ENCODE results near the gene MRPL22. TPM values are rescaled to one million over a fixed set of nuclear protein-coding genes. Genes with fewer than 3 reads are reported as not detected.
"Not testable (repeated sequence)": the region's sequence is repeated elsewhere in the genome, so short reads cannot be mapped to it uniquely, and the experiment has no call there.

The MRPL22 gene
- total RNA-seq, 3 donors from 2014 or later = 12.1 to 23.4 (median 21.4) TPM

DNA sequence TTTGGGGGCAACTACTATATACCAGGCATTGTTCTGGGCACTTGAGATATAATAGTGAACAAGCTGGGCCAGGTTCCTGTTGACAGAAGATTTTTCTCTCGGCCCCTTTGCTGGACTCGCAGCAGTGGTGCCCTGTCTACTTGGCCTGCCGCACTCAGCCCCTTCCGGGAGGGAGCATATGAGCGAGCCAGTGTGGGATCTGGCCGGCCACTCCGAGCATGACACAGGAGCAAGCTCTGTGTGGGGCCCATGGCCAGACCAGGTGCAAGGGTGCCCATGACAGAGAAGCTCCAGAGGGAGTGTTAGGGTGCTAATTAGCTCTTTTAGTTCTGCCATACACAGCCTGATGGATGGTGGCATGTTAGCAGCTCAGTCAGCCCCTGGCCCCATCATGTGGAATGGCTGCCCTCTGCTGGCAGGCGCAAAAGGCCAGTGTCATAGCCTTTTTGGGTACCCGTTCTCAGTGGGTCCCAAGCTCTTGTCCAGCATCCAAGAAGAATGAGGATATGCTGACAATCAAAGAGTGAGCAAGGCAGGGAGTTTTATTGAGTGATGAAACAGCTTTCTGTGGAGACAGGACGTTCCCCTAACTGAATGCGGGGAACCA, 63.4 kb downstream of the MRPL22 start:
- no peaks in the 10 kb centered on the region for H3K4me1 ChIP-seq
- no peak for DNase-seq (ENCODE audit: low spot score in 2 of 2)
- H3K36me3 ChIP-seq = no peaks in the 10 kb centered on the region
- no peak overlapping the region for H3K27ac ChIP-seq
- TF ChIP-seq, protein P1, sequence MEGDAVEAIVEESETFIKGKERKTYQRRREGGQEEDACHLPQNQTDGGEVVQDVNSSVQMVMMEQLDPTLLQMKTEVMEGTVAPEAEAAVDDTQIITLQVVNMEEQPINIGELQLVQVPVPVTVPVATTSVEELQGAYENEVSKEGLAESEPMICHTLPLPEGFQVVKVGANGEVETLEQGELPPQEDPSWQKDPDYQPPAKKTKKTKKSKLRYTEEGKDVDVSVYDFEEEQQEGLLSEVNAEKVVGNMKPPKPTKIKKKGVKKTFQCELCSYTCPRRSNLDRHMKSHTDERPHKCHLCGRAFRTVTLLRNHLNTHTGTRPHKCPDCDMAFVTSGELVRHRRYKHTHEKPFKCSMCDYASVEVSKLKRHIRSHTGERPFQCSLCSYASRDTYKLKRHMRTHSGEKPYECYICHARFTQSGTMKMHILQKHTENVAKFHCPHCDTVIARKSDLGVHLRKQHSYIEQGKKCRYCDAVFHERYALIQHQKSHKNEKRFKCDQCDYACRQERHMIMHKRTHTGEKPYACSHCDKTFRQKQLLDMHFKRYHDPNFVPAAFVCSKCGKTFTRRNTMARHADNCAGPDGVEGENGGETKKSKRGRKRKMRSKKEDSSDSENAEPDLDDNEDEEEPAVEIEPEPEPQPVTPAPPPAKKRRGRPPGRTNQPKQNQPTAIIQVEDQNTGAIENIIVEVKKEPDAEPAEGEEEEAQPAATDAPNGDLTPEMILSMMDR (IDR thresholded peaks at IDR 0.05) = no peak
- no peaks in the 10 kb centered on the region for H3K27me3 ChIP-seq
- H3K9me3 ChIP-seq = no peaks in the 10 kb centered on the region
- H3K4me3 ChIP-seq = no peak overlapping the region
- intact Hi-C loops (cut with DNase I; ENCODE audit: low total_unique reads) = no loop called here

DNA sequence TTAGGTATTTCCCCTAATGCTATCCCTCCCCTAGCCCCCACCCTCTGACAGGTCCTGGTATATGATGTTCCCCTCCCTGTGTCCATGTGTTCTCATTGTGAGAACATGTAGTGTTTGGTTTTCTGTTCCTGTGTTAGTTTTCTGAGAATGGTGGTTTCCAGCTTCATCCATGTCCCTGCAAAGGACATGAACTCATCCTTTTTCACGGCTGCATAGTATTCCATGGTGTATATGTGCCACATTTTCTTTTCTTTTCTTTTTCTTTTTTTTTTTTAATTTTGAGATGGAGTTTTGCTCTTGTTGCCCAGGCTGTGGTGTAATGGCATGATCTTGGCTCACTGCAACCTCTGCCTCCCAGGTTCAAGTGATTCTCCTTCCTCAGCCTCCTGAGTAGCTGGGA, 65.4 kb downstream of the MRPL22 start:
- H3K36me3 ChIP-seq; H3K4me1 ChIP-seq; DNase-seq (ENCODE audit: low spot score in 2 of 2); H3K27me3 ChIP-seq; H3K9me3 ChIP-seq; H3K27ac ChIP-seq; intact Hi-C loops (cut with DNase I; ENCODE audit: low total_unique reads); H3K4me3 ChIP-seq: not testable (repeated sequence)

DNA sequence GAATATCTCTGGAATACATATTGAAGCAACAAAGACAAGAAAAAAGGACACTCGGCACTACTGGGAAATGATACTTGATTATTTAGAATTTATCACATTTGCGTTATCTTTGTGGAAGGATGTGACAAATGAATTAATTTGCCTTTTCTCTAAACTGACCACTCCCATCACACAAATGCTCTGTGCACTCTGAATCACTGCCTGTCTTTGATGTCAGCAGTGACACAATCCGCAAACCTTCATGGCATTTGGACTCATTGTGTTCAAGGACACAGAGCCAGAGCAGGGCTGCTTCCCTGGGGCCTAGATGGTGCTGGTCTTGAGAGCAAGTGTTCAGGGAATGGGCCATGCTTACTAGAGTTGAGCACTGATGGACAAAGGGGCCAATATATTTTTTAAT, 67.8 kb downstream of the MRPL22 start:
- intact Hi-C loops (cut with DNase I; ENCODE audit: low total_unique reads) = no loop called here
- Histone ChIP-seq H3K9me3 (no peaks in the 10 kb centered on the region), H3K4me1 (no peaks in the 10 kb centered on the region), H3K36me3 (no peaks in the 10 kb centered on the region), H3K27me3 (no peaks in the 10 kb centered on the region), H3K4me3 (no peak overlapping the region), H3K27ac (no peak overlapping the region)
- TF ChIP-seq, protein P1 (IDR thresholded peaks at IDR 0.05) = no peak
- TF ChIP-seq POLR2A (IDR thresholded peaks at IDR 0.05) = no peak
- TF ChIP-seq POLR2AphosphoS5 (IDR thresholded peaks at IDR 0.05) = no peak
- no peak for DNase-seq (ENCODE audit: low spot score in 2 of 2)

DNA sequence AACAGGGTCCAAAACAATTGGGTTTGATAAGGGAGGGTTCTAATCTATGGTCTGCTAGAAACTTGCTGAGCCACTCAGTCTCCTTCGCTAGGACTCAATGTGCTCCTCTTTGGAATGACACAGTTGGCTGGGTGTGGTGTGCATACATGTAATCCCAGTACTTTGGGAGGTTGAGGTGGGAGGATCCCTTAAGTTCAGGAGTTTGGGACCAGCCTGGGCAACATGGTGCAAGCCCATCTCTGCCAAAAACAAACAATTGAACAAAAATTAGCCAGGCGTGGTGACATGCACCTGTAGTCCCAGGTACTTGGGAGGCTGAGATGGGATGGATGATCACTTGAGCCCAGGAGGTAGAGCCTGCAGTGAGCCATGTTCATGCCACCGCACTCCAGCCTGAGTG, 70.0 kb downstream of the MRPL22 start:
- no peak overlapping the region for H3K27ac ChIP-seq
- intact Hi-C loops (cut with DNase I; ENCODE audit: low total_unique reads) = no loop called here

DNA sequence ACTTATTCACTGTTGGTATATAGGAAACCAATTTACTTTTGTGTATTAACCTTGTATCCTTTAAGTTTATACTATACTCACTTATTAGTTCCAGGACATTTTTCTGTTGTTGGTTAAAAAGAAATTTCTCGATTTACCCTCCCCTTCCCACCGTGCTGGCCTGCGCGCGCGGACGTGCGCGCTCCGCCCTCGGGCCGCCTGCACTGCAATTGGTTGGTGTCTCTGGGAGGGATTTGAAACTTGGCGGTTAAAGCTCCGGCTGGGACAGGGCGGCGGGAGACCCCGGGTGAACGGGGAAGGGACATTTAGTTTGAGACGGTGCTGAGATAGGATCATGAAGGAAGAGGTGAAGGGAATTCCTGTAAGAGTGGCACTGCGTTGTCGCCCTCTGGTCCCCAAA, 72.7 kb downstream of the MRPL22 start, which contains the start of gene KIF4B:
Gene KIF4B, plus strand, starts transcription at position 230 of the 400 bp plus-strand sequence. Its CDS starts 105 bp downstream, at position 335.
- intact Hi-C loops (cut with DNase I; ENCODE audit: low total_unique reads) = no loop called here
- H3K27me3 ChIP-seq = no peaks in the 10 kb centered on the region
- H3K4me1 ChIP-seq = no peaks in the 10 kb centered on the region
- H3K4me3 ChIP-seq = no peak within 1 kb of the TSS
- peaks cover 0 to 4% of the 10 kb centered on the region in 2 donors for H3K9me3 ChIP-seq
- H3K27ac ChIP-seq = no peak within 1 kb of the TSS
- no peak for TF ChIP-seq POLR2AphosphoS5 (IDR thresholded peaks at IDR 0.05)
- H3K36me3 ChIP-seq = no peaks in the 10 kb centered on the region
- no peak for DNase-seq (ENCODE audit: low spot score in 2 of 2)

More for the DNA sequence above, 70.0 kb downstream of the MRPL22 start:
- H3K36me3 ChIP-seq = no peaks in the 10 kb centered on the region
- H3K27me3 ChIP-seq = no peaks in the 10 kb centered on the region
- no peak overlapping the region for H3K4me3 ChIP-seq
- H3K4me1 ChIP-seq = no peaks in the 10 kb centered on the region
- no peaks in the 10 kb centered on the region for H3K9me3 ChIP-seq
- TF ChIP-seq POLR2A (IDR thresholded peaks at IDR 0.05) = no peak
- no peak for TF ChIP-seq POLR2AphosphoS5 (IDR thresholded peaks at IDR 0.05)
- TF ChIP-seq, protein P1 (IDR thresholded peaks at IDR 0.05) = no peak
- DNase-seq (ENCODE audit: low spot score in 2 of 2) = no peak

DNA sequence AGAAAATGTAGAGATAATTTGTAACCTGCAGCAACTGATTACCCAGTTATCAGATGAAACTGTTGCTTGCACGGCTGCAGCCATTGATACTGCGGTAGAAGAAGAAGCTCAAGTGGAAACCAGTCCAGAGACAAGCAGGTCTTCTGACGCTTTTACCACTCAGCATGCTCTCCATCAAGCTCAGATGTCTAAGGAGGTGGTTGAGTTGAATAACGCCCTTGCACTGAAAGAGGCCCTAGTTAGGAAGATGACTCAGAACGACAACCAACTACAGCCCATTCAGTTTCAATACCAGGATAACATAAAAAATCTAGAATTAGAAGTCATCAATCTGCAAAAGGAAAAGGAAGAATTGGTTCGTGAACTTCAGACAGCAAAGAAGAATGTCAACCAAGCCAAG, 74.4 kb downstream of the MRPL22 start:
- no peak overlapping the region for H3K27ac ChIP-seq
- TF ChIP-seq POLR2AphosphoS5 (IDR thresholded peaks at IDR 0.05) (no peak), POLR2A (IDR thresholded peaks at IDR 0.05) (no peak)
- TF ChIP-seq, protein P1 (IDR thresholded peaks at IDR 0.05) = no peak
- intact Hi-C loops (cut with DNase I; ENCODE audit: low total_unique reads) = no loop called here
- no peaks in the 10 kb centered on the region for H3K27me3 ChIP-seq
- no peaks in the 10 kb centered on the region for H3K4me1 ChIP-seq
- peaks cover 0 to 4% of the 10 kb centered on the region in 2 donors for H3K9me3 ChIP-seq
- no peaks in the 10 kb centered on the region for H3K36me3 ChIP-seq
- DNase-seq (ENCODE audit: low spot score in 2 of 2) = no peak
- H3K4me3 ChIP-seq = no peak overlapping the region
